ENCODE results near the gene UBA3. TPM values are rescaled to one million over a fixed set of nuclear protein-coding genes. Genes with fewer than 3 reads are reported as not detected.
A peak's percentile ranks its signal among the peaks of the same experiment; 100 is the strongest.

The UBA3 gene
- total RNA-seq, 1 experiment from 2014 or later = 57.5 TPM

- no peak for DNase-seq (ENCODE audit: low spot score)
Observed at GRCh38 chr3:69099576-69099975, 19.4 kb upstream of the UBA3 start.

GRCh38 chr3:69097407-69098086, 17.4 kb upstream of the UBA3 start:
- no peak for DNase-seq (ENCODE audit: low spot score)

DNA sequence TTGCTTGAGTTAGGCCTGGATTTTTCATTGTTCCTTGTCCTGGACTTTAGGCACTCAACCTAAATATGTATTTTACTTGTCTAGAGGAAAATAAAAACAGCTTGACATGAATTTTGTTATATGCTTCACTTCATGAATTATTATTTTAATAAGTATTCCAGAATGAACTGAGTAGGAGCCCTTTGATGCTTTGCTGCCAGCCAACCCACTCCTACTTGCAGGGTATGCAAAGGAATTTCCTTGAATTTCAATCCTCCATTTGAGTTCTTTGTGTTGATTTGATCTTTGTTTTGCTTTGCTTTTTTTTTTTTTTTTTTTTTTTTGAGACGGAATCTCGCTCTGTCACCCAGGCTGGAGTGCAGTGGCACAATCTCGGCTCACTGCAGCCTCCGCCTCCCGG, 16.1 kb upstream of the UBA3 start:
- DNase-seq (ENCODE audit: low spot score) = no peak

DNA sequence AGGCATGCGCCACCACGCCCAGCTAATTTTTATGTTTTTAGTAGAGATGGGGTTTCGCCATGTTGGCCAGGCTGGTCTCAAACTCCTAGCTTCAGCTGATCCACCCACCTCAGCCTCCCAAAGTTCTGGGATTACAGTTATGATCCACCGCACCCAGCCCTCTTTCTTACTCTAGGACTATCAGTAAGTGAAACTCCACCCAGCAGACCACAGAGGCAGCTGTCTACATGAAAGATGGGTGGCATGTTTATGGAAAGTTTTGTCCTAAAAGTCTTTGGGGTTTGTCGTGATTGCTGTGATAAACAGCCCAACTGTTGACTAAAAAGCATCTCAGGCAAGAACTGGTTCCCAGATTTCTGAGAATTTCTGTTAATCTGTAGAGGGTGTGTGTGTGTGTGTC, 15.5 kb upstream of the UBA3 start:
- DNase-seq (ENCODE audit: low spot score) = no peak

DNA sequence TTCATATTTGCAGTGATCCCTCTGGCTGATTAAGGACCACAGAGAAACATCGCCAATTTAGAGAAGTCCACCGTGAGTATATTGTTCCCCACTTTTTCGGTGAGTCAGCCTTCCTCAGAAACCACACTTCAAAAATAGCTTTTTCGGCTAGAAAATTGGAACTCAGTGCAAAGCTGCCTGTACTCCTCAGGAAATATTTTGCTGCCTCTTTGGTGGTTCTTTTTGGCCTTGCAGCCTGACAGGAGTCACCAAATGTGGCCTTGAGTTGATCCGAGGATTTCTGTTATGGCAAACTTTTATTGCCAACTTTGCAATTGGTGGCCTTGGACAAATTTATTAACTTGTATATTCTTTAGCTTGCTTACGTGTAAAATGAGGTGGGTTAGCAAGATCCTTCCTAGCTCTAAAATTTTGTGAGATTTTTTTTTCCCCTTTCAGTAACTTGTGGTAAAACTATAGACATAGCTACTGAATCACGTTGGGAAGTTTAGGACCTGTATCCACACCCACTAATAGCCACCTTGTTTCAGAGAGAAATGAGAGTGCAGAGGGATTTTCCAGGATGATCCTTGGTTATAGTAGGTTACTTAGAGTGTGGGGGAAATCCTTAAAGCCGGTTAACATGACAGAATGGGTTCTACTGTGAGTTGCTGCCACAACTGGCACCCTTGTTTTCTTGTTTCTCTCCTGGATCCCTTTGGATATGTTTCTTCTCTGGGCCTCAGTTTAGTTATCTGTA, 14.5 kb upstream of the UBA3 start:
- no peak for DNase-seq (ENCODE audit: low spot score)

DNA sequence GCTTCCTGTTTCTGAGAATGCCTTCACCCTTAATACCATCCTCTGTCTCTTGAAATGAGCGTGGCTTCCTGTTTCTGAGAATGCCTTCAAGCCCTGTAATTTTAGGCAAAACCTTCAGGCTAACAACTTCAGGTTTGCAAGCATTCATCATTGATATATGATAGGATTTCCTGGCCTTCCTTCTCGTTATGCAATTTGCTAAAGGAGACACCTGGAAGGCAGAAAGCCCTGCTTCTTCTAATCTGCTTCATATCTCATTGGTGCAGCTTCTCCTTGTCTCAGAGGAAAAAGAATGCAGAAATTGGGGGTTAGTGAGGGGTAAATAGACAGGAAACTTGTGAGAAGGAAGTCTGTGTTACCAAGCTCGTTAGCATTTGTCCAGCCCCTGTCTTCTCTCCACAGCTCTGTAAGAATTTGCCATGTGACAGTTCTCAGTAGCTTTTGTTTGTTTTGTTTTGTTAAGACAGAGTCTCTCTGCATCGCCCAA, 11.9 kb upstream of the UBA3 start:
- no peak for DNase-seq (ENCODE audit: low spot score)

DNA sequence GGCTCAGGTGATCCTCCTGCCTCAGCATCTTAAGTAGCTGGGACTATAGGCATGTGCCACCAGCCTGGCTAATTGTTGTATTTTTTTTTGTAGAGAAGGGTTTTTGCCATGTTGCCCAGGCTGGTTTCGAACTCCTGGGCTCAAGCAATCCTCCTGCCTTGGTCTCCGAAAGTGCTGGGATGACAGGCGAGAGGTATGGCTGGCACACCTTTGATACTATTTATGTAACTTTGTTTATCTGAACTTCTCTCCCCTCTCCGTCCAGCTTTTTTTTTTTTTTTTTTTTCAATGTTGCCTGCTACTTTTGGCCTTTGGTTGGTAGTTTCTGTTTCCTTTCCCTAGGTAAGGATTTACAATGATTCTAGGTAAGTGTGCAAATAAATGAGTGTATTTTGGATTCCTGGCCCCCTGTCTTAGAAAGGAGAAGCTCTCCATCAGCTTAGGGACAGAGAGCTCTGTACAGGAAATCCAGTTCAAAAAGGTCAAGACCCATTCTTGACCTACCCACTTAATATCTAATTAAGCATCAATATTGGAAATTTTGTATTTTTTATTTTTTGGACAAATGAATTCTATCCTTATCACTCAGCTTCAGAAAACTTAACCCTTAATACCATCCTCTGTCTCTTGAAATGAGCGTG, 11.3 kb upstream of the UBA3 start:
- DNase-seq (ENCODE audit: low spot score) = no peak

- DNase-seq (ENCODE audit: low spot score) = peak; percentile 15
Observed at GRCh38 chr3:69090021-69090420, 9.9 kb upstream of the UBA3 start.

DNA sequence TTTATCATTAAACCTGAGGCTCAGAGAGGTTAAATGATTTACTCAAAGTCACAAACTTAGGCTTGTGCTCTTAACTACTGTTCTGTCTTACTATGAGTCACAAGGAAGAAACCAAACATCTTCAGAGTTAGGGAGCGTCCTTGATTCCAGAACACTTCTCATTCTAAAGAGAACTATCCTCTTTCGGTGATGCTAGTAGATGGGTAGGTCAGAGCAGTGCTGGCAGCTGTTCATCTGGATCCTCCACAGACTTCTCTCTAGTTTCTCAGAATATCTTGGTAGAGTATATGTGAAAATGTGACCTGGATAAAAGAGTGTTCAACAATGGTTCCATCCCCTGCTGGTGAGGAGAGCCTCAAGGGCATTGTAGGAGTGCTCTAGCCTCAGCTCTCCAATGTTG, 7.9 kb upstream of the UBA3 start:
- no peak for DNase-seq (ENCODE audit: low spot score)

GRCh38 chr3:69087030-69087791, 7.0 kb upstream of the UBA3 start:
- DNase-seq (ENCODE audit: low spot score) = no peak

- DNase-seq (ENCODE audit: low spot score) = peak; percentile 75
Observed at GRCh38 chr3:69085833-69086722, 5.9 kb upstream of the UBA3 start.

DNA sequence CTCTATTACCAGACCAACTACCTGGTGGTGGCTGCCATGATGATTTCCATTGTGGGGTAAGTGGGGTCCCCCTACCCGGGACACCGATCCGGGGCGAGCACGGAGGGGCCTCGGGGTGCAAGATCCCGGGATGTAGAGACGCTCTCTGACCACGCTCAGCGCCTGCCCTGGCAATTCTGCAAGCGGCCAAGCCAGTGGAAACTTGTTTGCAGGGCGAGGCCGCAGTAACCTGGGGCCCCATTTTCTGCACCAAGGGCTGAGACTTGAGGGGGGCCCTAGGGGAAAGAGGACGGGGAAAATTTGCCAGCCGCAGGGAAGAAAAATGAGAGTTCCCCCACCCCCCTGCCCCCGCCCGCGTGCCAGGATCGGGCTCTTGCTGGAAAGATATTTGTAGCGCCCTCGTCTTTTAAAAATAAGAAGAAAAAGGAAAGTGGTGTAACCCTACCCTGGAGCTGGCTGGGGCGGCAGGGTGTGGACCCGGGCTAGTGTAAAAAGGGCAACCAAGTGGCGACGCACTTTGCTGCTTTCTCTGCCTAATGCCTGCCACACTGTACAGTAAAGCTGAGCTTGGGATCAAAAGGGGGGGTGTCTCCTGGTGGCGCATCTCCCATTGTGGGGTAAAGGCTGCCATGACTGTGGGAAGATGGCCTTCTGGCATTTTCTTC, 5.1 kb upstream of the UBA3 start:
- DNase-seq (ENCODE audit: low spot score) = no peak

DNA sequence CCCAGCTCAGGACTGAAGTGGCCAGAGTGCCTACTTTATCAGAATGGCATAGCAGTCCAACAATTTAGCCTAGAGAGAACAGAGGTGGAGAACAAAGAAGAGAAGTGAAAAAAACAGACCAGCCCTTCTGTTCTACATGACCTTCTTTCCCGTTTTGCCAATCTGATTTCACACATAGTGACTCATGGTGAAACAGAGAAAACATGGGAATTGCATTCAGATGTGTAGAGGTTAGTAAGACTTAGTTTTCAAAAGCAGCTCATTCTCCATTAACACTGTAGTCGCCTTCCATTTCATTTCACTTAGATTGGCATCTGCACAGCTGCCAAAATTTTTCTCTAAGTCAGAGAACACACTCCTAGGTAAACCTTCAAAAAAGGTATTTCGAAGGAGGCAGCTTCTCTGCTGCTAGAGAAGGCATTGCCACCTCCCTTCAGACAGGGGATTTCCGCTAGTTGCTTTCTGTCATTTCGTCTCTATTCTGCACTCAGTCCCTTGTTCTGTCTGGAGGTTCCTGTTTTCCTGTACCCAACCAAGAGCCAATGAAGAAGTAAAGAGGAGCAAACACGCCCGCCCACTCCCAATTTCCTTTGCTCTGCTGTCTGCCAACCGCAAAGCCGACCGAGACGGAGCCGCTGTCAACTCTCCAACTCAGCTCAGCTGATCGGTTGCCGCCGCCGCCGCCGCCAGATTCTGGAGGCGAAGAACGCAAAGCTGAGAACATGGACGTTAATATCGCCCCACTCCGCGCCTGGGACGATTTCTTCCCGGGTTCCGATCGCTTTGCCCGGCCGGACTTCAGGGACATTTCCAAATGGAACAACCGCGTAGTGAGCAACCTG, 4.4 kb upstream of the UBA3 start, which contains the start of gene ARL6IP5:
Gene ARL6IP5, plus strand, starts transcription at position 612 of the 842 bp plus-strand sequence. Its CDS starts 111 bp downstream, at position 723.
- peak; percentile 82 for DNase-seq (ENCODE audit: low spot score)

GRCh38 chr3:69082805-69083204, 2.6 kb upstream of the UBA3 start:
- DNase-seq (ENCODE audit: low spot score) = no peak

- DNase-seq (ENCODE audit: low spot score) = no peak
Observed at GRCh38 chr3:69082361-69082760, 2.2 kb upstream of the UBA3 start.

DNA sequence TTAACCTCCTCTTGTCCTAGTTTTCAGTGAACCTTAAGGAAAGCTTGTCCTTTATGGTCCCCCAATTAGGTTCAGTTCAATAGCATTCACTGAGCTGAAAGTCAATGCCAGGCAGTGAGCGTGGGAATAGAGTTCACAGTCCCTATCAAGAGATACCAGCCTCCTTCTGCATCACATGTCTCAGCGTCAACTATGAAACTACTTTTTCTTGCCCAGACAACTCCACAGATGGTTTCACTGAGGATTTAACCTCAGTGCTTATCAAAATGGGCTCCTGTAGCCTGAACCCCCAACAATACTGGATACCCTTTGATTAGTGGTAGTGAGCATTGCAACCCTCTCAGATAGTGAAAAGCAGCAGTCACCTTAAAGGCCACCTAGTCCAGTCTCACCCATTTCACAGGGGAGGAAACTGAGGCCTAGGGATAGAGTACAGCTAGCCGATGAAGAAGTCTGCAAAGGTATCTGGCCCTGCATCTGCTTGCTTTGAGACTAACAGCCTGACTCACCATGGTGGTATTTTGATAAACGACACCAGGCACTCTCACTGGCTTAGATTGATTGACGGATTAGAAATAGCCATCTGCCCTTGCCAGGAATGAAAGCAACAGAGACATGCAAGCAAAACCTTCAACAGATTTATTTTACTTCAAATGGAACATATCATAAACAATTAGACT, 1.6 kb upstream of the UBA3 start:
- no peak for DNase-seq (ENCODE audit: low spot score)

- no peak for DNase-seq (ENCODE audit: low spot score)
Observed at GRCh38 chr3:69079269-69080159, 651 bp downstream of the UBA3 start.

- DNase-seq (ENCODE audit: low spot score) = no peak
Observed at GRCh38 chr3:69072928-69073327, 7.2 kb downstream of the UBA3 start.
